Measurements from ENCODE around the gene PPP1R14D.
"Not testable (repeated sequence)": the region's sequence is repeated elsewhere in the genome, so short reads cannot be mapped to it uniquely, and the experiment has no call there.

The PPP1R14D gene, protein sequence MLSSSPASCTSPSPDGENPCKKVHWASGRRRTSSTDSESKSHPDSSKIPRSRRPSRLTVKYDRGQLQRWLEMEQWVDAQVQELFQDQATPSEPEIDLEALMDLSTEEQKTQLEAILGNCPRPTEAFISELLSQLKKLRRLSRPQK

DNA sequence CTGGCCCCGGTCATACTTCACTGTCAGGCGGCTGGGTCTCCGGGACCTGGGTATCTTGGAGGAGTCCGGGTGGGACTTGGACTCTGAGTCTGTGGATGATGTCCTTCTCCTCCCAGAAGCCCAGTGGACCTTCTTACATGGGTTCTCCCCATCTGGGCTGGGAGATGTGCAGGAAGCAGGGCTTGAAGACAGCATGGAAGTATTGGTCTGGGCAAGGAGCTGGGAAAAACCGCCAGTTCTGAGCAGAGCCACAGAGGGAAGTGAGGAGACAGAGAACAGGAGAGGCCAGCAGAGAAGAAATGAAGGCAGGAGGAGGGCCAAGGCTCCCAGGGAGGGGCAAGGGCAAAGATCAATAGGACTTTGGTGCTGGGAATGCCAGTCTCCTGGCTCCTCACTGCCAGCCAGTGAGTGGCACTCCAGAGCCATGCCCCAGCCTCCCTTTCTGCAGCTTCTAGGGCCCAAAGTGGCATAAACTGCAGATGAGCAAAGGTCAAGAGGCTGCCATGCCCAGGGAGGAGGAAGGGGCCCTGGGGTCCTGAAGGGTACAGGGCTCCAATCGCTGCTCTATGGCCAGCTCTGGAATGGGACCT, at the start of gene PPP1R14D:
TSS of gene PPP1R14D (minus strand) at position 262 of the 590 bp plus-strand sequence. CDS start at position 195, 67 bp downstream.
- no peak for DNase-seq

DNA sequence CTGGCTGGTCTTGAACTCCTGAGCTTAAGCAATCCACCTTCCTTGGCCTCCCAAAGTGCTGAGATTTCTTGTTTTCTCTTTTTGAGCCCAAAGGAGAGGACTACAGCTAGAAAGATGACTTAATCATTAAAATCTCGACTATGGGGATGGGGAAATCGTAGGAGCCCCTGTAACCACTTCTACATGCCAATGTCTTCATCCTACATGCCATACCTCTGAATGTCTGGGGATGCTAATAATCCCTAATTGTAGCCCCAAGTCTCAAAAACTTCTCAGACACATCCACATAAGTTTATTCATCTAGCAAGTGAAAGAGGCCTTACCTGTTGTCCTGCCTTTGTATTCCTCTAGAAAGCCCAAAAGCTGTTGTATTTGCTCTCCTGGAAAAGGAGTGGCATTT, 49.2 kb upstream of the PPP1R14D start:
- no peak for DNase-seq

DNA sequence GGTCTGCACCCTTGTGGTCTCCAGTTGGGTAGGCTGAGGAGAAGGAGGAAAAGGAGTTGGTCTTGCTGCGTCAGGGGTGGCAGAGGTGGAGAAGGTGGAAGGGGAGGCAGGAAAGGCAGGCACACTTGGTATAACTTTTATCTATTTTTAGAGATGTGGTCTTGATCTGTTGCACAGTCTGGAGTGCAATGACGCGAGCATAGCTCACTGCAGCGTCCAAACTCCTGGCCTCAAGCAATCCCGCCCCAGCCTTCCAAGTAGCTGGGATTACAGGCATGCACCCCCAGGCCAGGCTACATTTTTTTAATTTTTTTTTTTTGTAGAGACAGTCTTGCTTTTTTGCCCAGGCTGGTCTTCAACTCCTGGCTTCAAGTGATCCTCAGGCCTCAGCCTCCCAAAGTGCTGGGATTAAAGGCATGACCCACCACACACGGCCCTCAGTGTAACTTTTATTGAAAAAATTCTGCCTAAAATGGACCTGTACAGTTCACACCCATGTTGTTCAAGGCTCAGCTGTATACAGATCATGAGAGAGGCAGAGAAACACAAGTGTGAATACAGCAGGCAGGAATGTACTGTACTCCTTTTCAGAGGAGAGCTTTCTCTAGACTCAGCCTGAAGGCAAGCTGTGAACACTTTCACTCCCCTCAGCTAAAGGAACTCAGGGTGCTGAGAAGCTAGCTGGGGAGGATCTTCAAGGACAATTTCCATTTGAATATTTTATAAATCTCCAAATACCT, 47.7 kb upstream of the PPP1R14D start:
- DNase-seq: no peak

DNA sequence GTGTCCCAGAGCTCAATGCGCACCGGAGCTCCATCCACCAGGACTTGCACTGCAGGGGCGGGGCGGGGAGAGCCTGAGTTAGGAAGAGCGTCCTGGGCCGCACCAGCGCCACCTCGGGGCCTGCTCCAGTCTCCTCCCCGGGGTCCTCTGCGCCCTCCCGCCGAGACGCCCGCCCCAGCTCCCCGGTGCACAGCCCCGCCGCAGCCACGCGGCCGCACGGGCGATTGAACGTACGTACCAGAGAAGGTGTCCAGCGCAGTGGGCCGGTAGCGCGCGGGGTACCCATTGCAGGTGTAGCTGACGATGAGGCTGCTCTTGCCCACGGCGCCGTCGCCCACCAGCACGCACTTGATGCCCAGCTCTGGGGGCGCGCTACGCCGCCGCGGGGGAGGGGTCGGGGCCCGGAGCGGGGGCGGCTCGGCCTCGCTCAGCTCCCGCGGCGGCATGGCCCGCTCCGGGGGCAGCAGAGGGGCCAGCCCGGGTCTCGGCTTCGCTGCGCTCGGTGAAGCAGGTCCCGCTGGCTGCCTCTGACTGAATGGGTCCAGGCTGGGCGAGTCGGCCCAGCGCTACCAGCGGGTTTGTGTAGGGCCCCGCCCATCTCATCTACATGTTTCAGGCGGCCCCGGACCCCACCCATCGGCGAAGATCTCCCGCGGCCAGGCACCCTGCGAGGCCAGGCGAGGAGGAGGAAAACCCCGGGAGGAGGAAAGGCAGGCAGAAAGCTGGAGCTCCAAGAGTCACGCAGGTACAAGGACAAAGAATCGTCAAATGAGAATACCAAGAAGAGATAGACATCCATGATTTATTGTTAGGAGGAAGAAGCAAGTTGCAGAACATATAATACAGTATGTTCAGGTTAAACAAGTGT, 45.4 kb upstream of the PPP1R14D start, which contains the start of gene RHOV:
TSS of gene RHOV (minus strand) at position 541 of the 868 bp plus-strand sequence. CDS start at position 446, 95 bp downstream.
- DNase-seq: peak; percentile 29 to 50

DNA sequence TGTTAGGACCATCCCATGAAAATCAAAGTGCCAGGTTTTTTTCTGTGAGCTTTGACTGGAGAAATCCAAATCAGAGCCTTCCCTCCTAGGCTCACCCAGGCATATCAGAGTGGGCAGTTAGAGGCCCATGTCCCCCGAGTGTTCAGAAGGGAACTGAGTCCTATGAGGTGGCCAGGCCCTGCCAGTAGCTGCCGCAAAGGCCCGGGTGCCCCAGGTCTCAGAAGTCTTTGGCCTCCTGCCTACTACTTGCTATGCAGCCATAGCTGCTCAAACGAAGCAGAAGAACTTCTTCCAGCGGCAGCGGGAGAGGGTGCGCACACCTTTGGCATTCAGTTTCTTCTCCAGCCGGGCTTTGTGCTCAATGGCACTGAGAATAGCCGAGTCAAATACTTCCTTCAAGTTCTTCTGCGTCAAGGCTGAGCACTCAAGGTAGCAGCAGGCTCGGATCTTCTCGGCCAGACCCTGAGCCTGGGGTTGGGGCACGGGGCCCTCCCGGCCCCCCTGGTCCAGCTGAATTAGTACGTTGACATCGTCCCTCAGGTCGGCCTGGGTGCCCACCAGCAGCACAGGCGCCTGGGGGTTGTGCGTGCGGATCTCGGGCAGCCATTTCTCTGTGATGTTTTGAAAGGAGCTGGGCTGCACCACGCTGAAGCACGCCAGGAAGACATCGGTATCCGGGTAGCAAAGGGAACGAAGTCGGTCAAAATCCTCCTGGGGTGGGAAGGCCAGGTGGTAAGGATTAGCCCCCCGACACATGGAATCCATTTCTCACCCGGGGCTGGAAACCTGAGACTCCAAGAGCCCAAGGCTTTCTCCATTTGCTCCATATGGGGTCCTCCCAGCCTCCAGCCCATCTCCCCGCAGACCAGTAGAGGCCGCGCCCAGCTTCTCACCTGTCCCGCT, 44.5 kb upstream of the PPP1R14D start:
- no peak for DNase-seq

DNA sequence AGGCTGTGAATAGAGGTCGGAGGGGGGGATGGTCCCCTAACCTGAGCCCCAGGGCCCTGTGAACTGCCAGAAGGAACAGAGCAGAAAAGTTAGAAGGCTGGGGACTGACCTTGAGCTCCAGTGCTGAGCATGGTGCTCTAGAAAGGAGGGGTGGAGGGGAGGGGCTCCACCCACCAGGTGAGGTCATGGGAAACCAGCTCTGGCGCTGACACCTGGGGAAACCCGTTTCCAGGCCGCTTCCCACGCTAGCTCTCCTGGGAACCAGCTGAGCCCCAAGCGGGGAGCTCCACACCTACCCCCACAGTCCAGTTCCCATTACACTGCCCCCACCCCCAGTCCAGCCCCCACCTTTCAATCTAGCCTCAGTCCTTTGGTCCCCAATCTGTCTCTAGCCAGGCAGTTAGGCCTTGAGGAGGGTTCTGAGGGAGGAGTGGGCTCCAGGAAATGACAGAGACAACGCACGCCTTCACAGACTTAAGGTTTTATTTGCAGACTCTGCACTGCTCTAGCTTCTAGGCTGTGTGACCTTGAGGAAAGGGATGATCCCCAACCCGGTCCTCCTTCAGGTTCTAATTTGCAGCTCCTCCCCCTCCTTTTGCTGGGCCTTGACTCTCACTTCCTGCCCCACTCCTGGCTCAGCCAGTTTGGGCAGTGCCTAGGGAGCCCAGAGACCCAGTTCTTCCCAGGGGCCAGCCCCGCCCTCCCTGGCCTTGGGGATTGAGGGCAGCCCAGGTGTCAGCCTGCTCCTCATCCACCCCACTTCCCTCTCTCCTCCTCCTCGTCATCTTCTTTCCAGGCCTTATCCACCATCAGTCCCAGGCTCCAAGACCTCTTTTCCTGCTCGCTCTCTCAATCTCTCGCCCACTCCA, 43.5 kb upstream of the PPP1R14D start:
- DNase-seq: no peak

DNA sequence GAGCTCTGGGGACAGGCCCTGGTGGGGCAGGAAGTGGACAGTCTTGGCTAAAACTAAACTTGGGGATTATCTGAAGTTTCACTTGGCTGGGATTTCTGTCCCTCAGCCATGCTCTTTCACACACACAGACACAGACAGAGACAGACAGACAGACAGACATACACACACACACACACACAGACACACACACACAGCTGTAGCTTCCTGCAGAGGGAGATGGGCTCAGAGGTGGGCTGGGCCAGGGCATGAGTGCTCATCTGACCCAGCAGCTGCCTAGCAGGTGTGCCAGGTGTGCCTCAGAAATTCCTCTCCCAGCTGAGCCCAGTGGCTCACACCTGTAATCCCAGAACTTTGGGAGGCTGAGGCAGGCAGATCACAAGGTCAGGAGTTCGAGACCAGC, 42.2 kb upstream of the PPP1R14D start:
- DNase-seq: no peak

DNA sequence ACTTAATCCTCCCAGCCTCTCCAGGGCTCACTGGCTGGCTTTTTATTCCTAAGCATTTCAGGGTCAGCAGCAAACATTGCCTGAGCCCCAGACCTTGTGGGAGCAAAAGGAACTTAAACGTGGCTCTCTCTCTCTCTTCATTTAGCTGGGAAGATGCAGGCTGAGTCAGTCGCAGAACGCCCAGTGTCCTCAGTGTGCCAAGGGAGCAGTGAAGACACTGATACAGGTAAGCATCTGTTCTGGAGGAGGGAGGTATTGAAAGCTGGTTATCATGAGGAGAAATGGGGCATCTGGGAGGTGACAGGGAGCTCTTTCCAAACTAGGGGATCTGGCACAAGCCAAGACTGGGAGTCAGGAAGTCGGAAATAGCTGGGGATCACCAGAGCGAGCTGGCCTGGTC, 41.2 kb upstream of the PPP1R14D start:
- DNase-seq: no peak

DNA sequence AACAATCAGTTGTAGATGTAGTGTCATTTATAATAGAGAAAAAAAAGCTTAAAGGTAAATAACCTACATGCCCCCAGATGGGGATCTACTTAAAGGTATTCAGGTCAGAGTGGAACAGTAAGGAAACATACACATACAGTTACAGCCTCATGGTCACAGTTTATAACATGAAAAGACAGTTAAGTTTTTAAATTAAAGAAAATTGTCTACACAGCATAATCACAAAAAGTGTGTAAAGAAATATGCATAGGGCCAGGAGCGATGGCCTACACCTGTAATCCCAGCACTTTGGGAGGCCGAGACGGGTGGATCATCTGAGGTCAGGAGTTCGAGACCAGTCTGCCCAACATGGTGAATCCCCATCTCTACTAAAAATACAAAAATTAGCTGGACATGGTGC, 38.7 kb upstream of the PPP1R14D start:
- no peak for DNase-seq

DNA sequence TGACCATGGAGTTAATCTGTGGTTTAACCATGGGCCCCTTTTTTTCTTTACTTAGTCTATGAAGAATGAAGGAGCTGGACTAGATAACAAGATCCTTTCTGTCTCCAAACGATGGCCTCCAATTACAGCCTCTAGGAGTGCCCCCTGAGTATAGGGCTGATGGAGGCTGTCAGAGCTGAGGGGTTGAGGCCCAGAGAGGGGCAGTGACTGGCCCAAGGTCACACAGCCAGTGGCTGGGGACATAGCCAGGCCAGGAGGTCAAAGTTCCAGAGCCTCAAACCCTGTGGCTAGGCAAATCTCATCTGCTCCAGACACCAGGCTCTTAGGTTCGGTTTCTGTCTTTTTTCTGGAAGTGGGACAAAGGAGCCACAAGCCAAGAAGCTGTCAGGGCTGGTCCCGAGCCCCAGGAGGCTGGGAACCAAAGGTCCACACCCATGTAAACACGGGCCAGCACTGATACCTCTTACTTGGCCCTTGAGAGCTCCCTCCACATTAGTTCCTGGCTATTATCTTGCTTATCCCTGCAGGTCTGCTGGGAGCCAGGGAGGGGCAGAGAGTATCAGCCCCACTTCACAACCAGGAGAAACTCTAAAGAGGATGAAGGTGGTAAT, 35.3 kb upstream of the PPP1R14D start:
- DNase-seq: no peak

DNA sequence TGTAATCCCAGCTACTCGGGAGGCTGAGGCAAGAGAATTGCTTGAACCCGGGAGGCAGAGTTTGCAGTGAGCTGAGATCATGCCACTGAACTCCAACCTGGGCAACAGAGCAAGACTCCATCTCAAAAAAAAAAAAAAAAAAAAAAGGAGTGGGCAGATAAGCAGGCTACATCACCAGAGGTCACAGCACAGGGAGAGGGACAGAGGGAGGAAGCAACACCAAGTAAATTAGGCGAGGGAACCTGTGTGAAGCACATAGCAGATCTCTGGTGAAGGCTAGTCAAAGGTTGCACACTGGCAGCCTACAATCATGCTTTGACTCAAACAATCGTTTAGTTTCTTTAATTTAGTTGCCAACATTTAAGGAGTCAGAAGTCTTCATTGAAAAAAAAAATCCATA, 32.6 kb upstream of the PPP1R14D start:
- DNase-seq: not testable (repeated sequence)

DNA sequence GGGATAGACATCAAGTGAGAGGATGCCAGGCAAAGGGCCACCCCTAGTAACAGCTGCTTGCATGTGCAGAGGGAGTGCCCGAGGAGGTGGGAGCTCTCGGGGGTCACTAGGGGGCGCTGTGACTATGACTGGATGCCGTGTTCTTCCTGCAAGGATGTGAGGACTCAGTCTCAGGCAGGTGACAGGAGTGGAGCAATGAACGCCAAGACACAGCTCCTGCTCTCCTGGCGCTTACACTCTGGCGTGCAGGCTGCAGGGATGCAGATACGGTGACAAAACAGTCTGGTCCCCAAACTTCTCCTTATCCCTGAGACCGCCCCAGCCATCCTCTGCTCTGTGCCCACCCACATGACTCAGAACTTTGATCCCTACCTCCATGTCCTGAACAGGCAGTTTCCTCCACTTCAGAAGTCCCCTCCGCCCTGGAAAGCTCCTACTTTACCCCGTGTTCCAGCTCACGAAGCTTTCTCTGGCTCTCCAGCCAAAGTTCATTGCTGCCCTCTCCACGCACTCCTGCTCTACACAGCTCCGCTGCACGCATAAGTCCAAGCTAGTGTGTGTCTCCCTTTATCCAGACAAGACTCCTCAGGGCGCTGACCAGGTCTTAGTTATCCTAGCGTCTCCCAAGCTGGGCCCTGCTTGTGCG, 30.8 kb upstream of the PPP1R14D start:
- DNase-seq: peak; percentile 76 to 82

DNA sequence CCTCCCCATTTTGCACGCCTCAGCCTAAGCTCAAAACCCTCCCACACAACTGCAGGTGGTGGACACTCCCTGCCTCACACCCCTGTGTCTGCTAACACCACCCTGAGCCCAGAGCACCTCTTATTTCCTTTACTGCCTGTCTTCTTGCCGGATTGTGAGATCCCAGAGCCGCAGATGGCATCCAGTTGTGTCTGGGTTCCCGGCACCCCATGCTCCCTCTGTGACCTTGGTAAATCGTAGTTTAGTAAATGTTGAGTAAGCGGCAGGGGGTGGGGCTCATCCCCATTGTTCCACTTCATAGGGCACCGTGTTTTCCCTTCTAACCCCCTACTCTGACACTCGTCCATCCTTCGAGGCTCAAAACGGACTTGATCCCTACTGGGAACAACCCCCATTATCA, 30.2 kb upstream of the PPP1R14D start:
- no peak for DNase-seq

DNA sequence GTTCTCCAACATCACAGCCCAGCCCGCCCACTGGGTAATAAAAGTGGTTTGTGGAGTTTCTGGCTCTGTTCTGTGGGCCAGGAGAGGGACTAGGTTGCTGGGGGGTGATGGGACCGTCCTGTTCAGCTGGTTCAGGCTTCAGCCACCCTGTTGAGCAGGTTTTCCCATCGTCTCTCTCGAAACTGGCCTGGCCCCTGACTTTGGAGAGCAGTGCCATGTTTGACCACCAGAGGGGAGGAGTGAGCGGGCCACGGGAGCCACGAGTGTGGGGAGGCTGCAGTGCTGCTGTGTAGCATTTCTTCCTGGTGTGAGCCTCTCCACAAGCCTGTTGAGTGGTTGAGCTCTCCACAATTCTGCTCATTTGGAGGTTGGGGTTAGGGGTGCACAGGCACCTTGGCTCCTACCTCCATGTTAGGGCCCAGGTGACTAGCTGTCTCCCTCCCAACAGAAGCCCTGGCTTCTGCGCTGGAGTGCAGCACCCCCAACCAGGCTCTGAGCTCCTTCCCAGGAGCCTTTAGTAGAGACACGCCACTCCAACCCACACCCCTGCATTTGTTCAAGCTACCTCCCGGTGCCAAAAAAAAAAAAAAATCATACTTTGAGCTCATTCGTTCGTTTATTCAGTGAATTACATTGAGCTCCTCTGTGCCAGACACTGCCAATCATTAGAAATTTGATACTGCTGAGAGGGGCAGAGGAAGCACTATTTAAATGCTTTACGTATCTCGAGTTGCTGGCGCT, 29.3 kb upstream of the PPP1R14D start:
- DNase-seq: peak; percentile 73 to 83

DNA sequence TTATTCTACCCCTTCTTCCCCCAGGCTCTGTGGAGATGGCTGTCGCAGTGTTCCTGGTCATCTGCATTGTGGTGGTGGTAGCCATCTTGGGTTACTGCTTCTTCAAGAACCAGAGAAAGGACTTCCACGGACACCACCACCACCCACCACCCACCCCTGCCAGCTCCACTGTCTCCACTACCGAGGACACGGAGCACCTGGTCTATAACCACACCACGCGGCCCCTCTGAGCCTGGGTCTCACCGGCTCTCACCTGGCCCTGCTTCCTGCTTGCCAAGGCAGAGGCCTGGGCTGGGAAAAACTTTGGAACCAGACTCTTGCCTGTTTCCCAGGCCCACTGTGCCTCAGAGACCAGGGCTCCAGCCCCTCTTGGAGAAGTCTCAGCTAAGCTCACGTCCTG, 28.2 kb upstream of the PPP1R14D start:
- DNase-seq: no peak

DNA sequence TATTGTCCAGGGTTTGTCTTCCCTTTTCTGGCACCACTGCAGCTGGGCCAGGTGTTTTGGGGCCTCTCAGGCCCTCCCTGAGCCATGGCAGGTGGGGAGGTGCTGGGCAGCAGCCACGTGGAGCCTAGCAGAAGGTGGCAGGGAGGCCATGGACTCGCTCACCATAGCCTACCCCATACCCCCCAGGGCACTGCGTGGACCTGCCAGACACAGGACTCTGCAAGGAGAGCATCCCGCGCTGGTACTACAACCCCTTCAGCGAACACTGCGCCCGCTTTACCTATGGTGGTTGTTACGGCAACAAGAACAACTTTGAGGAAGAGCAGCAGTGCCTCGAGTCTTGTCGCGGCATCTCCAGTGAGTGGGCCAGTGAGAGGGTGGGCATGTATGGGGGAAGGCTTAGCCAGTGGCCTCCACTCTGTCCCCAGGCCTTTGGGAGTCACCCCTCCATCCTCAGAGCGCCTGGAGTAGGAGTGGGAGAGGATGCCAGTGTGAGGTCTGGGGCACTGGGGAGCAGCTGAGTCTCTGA, 27.3 kb upstream of the PPP1R14D start:
- no peak for DNase-seq

DNA sequence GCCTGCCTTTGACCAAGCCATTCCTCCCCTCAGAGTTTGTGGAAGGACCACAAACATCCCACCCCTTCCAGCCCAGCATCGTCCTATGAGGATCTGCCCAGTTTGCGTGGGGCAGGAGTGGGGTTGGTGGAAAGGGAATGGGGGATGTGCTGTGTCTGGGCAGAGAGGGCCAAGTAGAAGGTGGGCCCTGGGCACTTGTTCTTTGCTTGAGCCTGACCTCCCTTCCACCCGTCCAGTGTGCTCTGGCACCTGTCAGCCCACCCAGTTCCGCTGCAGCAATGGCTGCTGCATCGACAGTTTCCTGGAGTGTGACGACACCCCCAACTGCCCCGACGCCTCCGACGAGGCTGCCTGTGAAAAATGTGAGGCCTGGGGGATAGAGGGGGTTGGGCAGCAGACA, 25.7 kb upstream of the PPP1R14D start:
- DNase-seq: no peak

DNA sequence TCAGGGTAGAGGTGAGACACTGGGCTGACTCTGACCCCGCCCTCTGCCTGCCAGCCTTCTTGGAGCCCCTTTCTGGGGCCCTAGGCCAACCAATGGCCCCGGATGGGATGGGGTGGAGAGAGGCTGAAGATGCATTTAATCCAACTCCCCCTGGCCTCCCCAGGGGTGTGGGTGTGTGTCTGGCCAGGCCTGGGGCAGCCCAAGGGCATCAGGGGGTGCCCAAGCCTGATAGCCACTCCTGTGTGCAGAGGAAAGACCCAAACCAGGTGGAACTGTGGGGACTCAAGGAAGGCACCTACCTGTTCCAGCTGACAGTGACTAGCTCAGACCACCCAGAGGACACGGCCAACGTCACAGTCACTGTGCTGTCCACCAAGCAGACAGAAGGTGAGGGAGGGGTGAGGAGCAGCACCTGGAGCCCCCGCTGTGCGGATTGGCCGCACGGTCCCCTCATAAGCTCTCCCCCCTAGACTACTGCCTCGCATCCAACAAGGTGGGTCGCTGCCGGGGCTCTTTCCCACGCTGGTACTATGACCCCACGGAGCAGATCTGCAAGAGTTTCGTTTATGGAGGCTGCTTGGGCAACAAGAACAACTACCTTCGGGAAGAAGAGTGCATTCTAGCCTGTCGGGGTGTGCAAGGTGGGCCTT, 24.9 kb upstream of the PPP1R14D start:
- no peak for DNase-seq

DNA sequence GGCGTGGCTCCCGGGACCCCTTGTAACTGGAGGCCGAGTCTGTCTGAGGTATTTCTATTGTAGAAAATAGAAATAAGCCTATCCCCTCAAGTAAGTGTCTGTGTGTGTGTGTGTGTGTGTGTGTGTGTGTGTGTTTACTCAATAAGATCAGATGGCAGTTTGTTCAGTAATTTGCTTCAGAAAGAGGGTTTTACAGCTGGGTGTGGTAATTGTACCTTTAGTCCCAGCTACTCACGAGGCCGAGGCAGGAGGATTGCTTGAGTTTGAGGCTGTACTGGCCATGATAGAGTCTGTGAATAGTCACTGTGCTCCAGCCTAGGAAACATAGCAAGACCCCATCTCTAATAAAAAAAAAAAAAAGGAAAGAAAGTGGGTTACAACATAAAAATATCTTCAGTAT, 24.0 kb upstream of the PPP1R14D start:
- DNase-seq: no peak

Data from CD4-positive, alpha-beta T cell treated with Interferon alpha-2 for 1 hour (primary cell).